Measurements from ENCODE around the gene PLXNB1.
A peak's percentile ranks its signal among the peaks of the same experiment; 100 is the strongest.
"Not testable (repeated sequence)": the region's sequence is repeated elsewhere in the genome, so short reads cannot be mapped to it uniquely, and the experiment has no call there.

PLXNB1 gene

GRCh38 chr3:48464713-48465221 lies 34.9 kb upstream of the PLXNB1 start:
- no peak for DNase-seq (ENCODE audit: low spot score)

GRCh38 chr3:48463703-48464102 lies 33.8 kb upstream of the PLXNB1 start:
- DNase-seq (ENCODE audit: low spot score): no peak

- not testable (repeated sequence) for DNase-seq (ENCODE audit: low spot score)
Observed at GRCh38 chr3:48461767-48462166, 31.9 kb upstream of the PLXNB1 start.

GRCh38 chr3:48460517-48460902 lies 30.6 kb upstream of the PLXNB1 start:
- DNase-seq (ENCODE audit: low spot score): no peak

- no peak for DNase-seq (ENCODE audit: low spot score)
Observed at GRCh38 chr3:48459773-48460516, 30.1 kb upstream of the PLXNB1 start.

GRCh38 chr3:48459331-48459730 lies 29.4 kb upstream of the PLXNB1 start:
- no peak for DNase-seq (ENCODE audit: low spot score)

GRCh38 chr3:48456456-48456855 lies 26.6 kb upstream of the PLXNB1 start:
- DNase-seq (ENCODE audit: low spot score): no peak

GRCh38 chr3:48451270-48451669 lies 21.4 kb upstream of the PLXNB1 start:
- no peak for DNase-seq (ENCODE audit: low spot score)

GRCh38 chr3:48446425-48447193 lies 16.7 kb upstream of the PLXNB1 start, which contains the start of gene ATRIP:
TSS of gene ATRIP (plus strand) at chr3:48446737. CDS start at chr3:48446846, 109 bp downstream.
- peak; percentile 84 for DNase-seq (ENCODE audit: low spot score)

- no peak for DNase-seq (ENCODE audit: low spot score)
Observed at GRCh38 chr3:48446043-48446424, 16.1 kb upstream of the PLXNB1 start.

- DNase-seq (ENCODE audit: low spot score): no peak
Observed at GRCh38 chr3:48445277-48445882, 15.5 kb upstream of the PLXNB1 start.

GRCh38 chr3:48441940-48442339 lies 12.1 kb upstream of the PLXNB1 start:
- no peak for DNase-seq (ENCODE audit: low spot score)

- DNase-seq (ENCODE audit: low spot score): no peak
Observed at GRCh38 chr3:48440590-48440958, 10.7 kb upstream of the PLXNB1 start.

GRCh38 chr3:48439820-48440589 lies 10.1 kb upstream of the PLXNB1 start, which contains the start of the genes CCDC51 and TMA7:
TSS of gene CCDC51 (minus strand) at chr3:48440119. CDS start at chr3:48435128, 4,991 bp downstream.
TSS of gene TMA7 (plus strand) at chr3:48440257. CDS start at chr3:48440297, 40 bp downstream.
- peak; percentile 96 for DNase-seq (ENCODE audit: low spot score)

- DNase-seq (ENCODE audit: low spot score): no peak
Observed at GRCh38 chr3:48437812-48438211, 7.9 kb upstream of the PLXNB1 start.

- DNase-seq (ENCODE audit: low spot score): no peak
Observed at GRCh38 chr3:48436855-48437254, 7.0 kb upstream of the PLXNB1 start.

GRCh38 chr3:48436477-48436787 lies 6.5 kb upstream of the PLXNB1 start:
- DNase-seq (ENCODE audit: low spot score): no peak

- DNase-seq (ENCODE audit: low spot score): peak; percentile 79
Observed at GRCh38 chr3:48435774-48436476, 6.0 kb upstream of the PLXNB1 start.

- no peak for DNase-seq (ENCODE audit: low spot score)
Observed at GRCh38 chr3:48435223-48435595, 5.3 kb upstream of the PLXNB1 start.

- no peak for DNase-seq (ENCODE audit: low spot score)
Observed at GRCh38 chr3:48434591-48435222, 4.8 kb upstream of the PLXNB1 start.

All from SK-N-DZ (cell line).